NCI-H2107 treated with DMSO at 0.1 percent for 48 hours (cell line): ENCODE data around the gene SLC12A2.

Source experiments
- DNase-seq: peaks from one replicate; lab custom pipeline; 2025; ENCODE audit not compliant: unreplicated experiment; lab: John Stamatoyannopoulos, UW

SLC12A2 gene

DNA sequence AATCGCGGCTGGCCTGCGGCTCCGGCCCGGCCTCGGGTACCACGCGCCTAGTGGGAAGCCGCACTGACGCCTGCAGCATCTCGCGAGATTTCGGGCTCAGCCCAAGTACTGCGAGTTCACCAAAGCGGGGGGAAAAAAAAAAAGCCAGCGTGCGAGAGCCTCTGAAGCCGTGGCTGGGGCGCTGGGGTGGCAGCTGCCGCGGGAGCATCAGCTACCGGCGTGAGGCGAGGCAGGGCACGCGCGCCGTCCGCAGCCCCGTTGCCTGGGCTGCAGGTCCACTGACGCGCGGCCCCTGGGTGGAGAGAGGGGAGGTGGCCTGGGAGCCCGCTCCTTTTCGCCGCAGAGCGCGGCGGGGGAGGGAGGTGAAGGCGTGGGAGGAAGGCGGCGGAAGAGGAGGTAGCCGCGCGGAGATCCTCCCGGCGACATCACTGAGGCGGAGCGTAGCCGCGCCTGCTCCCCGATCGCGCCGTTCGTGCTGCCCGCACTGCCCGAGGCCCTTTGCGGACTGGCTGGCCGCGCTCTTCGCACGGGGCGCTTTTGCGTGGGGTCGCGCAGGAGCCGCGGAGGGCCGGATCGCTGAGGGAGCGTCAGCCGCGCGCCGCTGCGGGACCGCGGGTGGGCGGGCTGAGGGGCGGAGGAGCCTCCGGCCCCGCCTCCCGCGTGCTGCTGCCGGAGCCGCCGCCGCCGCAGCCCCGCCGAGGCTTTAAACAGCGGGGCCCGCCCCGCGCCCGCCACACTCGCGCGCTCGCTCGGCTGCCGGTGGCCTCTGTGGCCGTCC lies at the start of gene SLC12A2:
Gene SLC12A2 (plus strand): TSS at position 734 of the 778 bp plus-strand sequence. CDS start 189 bp downstream, outside the sequence.
- peak; percentile 50 for DNase-seq

DNA sequence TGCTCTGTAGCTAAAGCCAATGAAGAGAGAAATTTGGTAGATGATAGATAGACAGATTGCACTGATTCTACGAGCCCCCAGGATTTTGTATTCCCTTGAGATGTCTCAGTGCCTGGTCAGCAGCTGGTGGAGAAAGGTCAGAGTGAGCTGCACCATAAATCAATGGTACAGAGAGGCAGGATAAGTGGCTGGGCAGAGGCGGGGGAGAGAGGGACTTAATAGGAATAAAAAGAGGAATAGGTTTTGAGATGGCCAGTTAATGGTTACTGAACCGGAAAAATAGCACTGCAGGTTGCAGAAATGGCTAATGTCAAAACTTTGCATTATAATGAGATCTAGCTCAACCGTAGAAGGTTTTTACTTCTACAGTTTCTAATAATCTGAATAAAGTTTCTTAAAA lies 47.9 kb upstream of the SLC12A2 start:
- no peak for DNase-seq

DNA sequence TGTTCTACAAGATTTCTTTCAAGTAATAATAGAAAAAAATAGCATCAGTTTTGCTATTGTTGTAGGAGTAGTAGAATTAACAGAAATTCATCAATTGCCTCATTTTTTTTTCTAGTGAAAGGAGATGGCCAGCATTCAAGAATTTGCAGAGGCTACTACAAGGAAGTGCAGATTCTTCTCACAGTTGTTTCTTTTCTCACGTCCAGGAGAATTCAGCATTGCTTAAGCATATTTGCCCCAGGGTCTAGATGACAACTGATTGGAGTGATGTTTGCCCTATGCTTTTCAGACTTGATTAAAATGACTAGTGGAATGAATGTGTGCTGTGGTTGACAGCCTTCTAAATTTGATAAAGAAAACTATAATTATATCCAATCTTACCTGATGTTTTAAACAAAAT lies 46.6 kb upstream of the SLC12A2 start:
- no peak for DNase-seq

DNA sequence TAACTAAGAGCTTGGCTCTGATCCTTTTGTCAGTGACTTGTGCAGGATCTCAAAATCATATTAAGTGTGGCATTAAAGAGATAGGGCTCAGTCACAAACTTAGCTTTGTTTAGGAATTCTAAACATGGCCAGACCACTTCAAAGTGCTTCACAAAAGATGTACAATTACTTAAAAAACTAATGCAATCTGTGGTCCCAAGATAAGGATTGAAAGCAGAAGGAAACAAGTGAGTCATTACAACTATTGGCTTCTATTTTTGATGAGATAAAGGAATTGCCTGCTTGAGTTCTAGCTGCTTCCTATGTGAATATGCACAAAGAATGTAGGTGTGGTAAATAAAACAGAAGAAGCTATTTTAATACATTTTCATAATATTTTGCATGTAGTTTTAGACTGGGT lies 44.9 kb upstream of the SLC12A2 start:
- DNase-seq, result no peak

DNA sequence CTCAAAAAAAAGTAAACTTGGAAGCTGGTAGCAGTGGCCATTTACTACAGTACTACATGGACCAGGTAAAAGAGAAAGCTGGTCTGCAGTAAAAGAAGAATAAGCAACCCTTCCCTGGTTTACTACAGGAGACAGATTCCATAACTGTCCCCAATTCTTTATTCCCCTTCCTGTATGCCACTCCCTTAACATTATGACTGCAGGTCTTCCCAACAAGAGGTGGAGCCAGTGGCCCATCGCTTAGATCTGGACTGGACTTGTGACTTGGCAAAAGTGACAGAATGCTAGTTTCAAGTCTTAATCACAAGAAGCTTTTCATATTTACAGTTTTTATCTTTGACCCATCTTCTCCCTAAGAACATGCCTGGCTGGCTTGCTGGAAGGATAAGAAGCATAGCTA lies 42.6 kb upstream of the SLC12A2 start:
- no peak for DNase-seq

DNA sequence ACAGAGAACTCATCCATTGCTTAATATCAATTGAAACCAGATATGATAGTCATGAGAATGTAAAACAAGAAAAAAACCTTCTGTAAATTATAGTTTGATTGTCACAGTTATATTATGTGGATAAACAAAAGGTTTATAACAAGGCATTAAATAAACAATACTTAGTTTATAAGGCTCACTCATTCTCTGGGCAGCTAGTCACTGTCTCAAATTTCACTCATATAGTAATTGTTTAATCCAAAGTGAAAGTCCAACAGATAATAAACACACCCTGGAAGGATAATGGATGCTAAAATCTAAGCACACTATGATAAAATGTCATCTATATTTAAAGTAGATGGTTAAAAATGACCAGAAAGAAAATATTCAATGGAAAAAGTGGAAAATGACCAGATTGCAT lies 30.8 kb upstream of the SLC12A2 start:
- no peak for DNase-seq

DNA sequence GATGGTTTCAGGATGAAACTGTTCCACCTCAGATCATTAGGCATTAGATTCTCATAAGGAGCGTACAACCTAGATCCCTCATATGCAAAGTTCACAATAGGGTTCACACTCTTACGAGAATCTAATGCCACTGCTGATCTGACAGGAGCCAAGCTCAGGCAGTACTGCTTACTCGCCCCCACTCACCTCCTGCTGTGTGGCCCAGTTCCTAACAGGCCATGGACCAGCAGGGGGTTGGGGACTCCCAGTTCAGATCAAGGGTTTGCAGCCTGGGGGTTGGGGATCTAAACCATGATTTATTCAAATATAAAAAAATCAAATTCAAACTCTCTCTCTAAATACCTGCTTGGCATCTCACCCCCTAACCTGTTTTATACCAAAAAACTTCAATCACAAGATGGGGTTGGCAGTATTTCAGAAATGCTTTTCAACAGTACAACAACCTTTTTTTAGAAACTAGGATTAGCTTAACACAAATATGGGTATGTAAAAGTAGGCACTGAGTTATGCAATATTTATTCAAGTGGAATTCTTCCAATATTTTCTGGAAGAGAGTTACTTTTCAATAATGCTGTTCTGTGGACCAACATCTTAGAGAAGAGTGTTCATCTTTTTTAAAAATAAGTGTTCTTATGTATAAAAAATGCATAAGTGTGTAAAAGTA lies 30.1 kb upstream of the SLC12A2 start:
- no peak for DNase-seq

DNA sequence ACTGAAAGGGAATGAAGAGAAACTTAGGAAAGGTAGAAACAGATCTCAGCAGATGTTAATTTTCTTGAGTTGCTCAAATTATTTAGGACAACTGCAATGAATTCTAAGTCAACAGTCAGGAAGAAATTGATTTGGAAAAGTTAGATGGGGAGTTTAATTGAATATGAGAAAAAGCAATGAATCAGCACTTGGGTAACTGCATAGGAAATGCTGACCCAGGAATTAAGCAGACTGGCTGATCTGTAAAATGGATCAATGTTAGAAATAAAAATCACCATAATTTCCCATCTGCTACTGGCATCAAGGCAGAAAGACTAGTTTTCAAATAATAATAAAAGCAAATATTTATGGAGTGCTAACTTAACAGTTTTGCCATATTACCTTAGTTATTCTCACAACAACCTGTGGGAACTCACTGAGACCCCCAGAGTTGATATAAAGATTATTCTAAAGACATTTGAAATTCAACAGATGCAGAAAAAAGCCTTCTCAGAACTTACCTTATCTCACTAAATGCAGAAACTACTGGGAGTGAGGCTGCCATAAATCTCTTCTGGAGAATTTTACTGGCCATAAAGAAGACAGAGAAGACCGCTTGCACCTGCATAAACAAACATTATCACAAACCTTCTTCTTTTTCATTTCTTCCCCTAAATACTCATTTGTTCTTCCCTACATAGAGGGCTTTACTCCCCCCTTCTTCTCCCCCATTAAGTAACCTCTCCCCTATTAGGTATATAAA lies 22.8 kb upstream of the SLC12A2 start:
- no peak for DNase-seq

DNA sequence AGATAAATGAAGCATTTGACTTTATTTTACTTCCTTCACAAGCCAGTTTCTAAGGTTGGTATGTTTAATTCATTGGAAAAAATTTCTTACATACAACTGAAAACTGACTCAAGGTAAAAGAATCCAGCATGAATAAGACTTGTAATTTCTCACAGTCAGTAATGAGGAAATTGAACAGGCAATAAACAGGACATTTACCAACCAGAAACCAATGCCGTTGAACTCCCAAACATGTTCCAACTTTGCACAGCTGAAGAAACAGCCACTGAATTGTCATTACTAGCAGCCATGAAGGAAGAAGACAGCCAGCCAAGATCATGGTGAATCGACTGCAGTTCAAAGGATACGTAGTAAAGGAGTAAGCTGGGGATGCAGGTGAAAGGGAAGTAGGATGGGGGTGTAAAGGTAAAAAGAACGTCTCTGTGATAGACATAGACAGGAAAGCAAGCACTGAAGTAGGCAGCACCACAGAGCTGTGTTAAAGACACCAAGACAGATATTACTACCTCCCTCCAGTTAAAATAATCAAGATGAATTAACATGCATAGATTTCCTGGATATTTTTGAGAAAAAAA lies 21.3 kb upstream of the SLC12A2 start:
- DNase-seq, result no peak

DNA sequence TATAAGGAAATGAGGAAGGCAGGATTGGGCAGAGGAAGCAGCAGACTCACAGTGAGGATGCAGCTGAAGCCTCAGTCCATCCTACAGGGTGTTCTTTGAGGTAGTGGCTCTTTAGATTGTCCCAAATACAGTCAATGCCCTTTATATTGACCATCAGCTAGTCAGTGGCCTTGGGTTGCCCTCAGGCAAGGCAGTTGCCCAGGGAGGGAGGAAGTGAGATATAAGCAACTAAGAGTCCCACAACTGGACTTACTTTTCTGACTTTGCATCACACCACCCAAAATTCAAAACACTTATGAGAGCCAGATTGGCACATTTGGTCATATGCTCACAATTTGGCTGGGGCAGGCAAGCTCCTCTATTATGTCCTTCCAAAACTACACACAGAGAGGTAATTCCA lies 9.4 kb upstream of the SLC12A2 start:
- no peak for DNase-seq

DNA sequence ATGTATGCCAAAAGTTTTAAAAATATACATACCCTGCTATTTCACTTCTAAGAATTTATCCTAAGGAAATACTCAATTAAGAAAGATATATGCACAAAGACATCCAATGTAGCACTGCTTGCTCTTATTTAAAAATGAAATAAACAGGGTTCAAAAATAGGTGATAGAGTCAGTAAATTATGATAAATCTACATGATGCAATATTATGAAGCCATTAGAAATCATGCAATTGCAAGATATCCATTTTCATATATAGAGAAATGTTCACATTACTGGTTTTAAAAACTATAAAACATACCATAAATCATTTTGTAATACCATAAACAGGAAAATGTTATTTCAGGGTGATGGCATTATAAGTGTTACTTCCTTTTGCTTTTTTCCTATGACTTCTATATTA lies 8.6 kb upstream of the SLC12A2 start:
- no peak for DNase-seq

DNA sequence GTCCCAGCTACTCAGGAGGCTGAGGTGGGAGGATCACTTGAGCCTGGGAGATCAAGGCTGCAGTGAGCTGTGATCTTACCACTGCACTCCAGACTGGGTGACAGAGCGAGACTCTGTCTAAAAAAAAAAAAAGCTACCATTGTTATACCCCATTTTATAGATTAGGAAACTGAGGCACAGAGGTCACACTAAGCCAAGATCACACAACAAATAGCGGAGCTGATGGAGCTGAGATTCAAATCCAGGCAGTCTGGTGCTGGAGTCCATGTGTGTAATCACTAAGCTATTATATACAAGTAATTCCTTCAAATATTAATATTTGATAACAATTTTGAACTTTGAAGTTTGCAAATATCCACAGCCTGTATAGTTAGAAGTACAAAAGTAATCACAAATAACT lies 6.0 kb upstream of the SLC12A2 start:
- no peak for DNase-seq

DNA sequence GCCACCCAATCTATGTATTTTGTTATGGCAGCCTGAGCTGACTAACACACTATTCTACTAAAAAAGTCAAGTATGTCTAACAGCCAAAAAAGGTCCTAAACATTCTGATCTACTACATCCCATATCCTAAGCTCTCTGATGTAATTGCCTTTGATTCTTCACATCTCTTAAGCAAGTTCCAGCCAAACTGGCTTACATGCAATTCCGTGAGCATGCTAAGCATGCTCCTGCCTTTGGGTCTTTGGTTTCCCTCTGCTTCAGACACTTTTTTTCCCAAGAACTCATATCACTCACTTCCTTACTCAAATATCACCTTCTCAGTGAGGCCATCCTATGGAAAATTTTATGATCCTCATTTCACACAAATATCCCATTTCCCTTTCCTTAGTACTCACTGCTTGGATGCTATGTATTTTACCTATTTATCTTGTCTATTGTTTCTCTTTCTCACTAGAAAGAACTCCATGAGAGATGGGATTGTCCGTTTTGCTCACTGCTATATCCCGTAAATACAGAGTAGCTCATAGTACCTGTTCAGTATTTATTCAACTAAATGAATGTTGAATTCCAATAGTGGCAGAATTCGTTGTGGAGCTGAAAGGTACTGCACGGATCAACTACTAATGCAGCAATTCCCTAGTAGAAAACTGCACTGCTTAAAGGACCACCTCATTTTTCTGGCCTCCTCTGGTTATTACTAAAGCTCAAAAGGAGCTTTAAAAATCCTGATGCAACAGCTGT lies 2.3 kb upstream of the SLC12A2 start:
- DNase-seq, result no peak

DNA sequence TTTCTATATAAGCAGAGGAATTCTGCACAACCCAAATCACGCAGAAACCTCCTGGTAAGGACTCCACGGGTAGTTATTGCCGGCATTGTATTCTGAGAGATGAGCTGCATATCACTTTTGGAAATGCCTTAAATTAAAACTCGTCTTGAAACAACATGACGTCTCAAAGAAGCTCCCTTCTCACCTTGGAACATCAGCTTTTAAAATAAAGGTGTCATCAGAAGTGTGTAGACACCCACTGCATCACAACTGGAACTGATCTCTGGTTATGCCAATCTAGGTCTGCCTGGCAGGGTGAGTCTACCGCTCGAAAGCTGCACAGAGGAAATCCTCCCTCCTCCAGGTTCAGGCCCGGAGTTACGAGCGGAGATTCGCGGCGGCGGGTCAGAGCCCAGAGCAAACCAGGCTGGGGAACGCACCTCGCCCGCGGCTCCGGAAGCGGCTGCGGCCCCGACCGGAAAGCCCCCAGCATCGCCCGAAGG lies 974 bp upstream of the SLC12A2 start:
- DNase-seq, result no peak

DNA sequence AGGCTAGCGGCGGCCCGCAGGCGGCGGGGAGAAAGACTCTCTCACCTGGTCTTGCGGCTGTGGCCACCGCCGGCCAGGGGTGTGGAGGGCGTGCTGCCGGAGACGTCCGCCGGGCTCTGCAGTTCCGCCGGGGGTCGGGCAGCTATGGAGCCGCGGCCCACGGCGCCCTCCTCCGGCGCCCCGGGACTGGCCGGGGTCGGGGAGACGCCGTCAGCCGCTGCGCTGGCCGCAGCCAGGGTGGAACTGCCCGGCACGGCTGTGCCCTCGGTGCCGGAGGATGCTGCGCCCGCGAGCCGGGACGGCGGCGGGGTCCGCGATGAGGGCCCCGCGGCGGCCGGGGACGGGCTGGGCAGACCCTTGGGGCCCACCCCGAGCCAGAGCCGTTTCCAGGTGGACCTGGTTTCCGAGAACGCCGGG lies 253 bp downstream of the SLC12A2 start:
- no peak for DNase-seq

DNA sequence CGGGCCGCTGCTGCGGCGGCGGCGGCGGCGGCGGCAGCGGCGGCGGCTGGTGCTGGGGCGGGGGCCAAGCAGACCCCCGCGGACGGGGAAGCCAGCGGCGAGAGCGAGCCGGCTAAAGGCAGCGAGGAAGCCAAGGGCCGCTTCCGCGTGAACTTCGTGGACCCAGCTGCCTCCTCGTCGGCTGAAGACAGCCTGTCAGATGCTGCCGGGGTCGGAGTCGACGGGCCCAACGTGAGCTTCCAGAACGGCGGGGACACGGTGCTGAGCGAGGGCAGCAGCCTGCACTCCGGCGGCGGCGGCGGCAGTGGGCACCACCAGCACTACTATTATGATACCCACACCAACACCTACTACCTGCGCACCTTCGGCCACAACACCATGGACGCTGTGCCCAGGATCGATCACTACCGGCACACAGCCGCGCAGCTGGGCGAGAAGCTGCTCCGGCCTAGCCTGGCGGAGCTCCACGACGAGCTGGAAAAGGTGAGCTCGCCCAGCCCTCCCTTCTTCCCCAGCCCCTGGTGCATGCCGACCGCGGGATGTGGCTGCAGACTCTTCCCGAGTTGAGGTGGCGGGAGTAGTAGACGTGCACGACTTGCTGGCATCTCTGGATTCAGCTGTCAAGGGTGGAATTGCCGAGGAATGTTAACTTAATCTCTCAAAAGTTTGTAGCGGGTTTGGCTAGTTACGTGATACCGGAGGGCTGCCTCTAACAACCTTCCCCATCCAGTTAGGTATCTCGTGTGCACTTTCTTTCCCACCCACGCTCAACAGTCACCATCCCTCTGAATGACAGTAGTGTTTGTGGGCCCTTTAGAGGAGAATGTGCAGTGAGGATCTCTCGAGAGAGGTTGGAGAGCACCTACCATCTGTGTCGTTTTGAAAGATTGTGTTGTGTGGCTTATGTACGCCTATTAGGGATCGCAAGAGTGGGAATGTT lies 932 bp downstream of the SLC12A2 start:
- peak; percentile 13 for DNase-seq

DNA sequence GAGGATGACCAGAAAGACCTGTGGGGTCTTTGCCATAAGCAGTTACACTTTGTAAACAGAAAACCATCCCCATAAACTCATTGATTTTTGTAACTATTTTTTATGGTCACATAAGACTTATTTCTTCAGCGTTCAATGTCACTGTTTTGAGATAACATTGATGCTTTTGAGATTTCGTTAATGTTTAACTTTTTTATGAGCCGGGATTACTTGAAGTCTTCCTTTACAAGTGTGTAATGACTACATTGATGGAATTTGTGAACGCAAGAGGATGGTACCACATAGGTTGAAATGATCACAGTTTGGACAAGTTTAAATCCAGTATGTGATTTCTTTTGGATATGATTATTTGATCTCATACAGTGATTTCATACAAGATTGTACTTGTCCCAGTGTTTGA lies 1.8 kb downstream of the SLC12A2 start:
- no peak for DNase-seq

DNA sequence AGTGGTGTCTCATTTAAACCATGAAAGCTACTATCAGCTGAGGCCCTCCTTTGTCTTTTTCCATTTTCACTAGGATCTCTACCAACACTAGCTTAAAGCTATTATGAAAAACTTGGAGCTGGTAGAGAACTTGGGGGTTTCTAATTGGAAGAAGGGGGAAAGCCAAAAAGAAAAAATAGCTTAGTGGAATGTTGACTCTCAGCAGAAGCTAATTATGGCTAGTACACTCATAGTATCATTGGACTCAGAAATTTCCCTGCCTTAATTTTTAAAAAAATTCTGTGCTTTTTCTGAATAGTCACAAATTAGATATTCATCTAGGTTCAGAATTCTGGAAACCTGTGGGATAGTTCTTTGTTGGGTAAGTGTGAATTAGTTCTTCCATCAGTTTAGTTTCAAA lies 8.0 kb downstream of the SLC12A2 start:
- no peak for DNase-seq

DNA sequence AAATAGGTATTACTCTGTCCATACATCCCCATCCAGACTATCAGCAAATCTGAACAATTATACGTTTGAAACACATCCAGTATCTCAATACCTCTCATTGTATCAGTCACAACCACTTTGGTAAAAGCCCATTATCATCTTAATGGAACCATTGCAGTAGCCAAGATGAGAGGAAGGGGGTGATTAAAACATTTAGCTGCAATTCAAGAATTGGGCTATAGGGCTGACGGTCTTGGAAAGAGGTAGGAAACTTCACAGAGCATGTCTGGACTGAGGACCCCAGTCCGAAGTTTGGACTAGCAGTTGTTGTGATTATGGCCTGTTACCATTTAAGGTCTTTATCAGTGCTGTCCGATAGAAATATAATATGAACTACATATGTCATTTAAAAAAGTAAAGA lies 8.6 kb downstream of the SLC12A2 start:
- DNase-seq, result no peak

DNA sequence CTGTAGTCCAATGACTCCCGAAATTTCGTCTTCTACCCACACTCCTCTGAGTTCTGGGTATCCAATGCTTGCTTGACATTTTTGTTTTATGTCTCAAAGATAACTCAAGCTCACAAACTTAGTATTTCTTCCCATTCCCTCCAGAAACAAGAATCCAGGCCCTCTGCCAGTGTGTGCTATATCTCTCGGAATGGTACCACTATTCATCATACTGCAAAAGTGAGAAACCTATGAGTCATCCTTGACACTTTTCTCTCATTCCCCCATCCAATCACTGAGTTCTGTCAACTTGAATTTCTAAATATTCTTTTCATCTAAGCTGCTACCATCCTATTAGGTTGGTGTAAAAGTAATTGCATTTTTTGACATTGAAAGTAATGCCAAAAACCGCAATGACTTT lies 9.8 kb downstream of the SLC12A2 start:
- DNase-seq, result no peak
